ENCODE data around the gene PIEZO1. TPM values are rescaled to one million over a fixed set of nuclear protein-coding genes. Genes with fewer than 3 reads are reported as not detected.

The PIEZO1 gene
- total and polyA plus RNA-seq, 2 experiments from 2014 or later: 30.4 to 70.1 TPM

- Mint-ChIP-seq H3K27ac (no peak overlapping the region), H3K27me3 (ENCODE audit: insufficient read depth, low read depth, poor library complexity) (peaks cover 19% of the 10 kb centered on the region), H3K4me3 (peak overlapping the region; percentile 48; the same call in 2 of the 3 replicates), H3K9me3 (no peaks in the 10 kb centered on the region), H3K4me1 (peaks cover 39% of the 10 kb centered on the region), H3K36me3 (ENCODE audit: low read depth) (no peaks in the 10 kb centered on the region)
- H3K4me1 ChIP-seq (ENCODE audit: insufficient read depth): peaks cover 19% of the 10 kb centered on the region; the same call in 1 of the 2 replicates
- H3K4me3 ChIP-seq: 0 out of 2 replicates have a peak overlapping the region, but pooled peaks have one; percentile 65
- peaks cover 9% of the 10 kb centered on the region; the same call in 1 of the 2 replicates for H3F3A ChIP-seq (replicated peaks; ENCODE audit: low read depth)
- ATAC-seq (no peak), DNase-seq (ENCODE audit: low spot score) (no peak)
- peaks cover 62% of the 10 kb centered on the region for H3K79me2 ChIP-seq (replicated peaks; ENCODE audit: insufficient read depth)
- H3K36me3 ChIP-seq (ENCODE audit: insufficient read depth): no peaks in the 10 kb centered on the region
- H3K27ac ChIP-seq (ENCODE audit: low read depth): no peak overlapping the region
- 0 out of 2 replicates have a peak overlapping the region, but pooled peaks have one; percentile 82 for H3K4me2 ChIP-seq
- H3K27me3 ChIP-seq (ENCODE audit: insufficient read depth): peaks cover 4% of the 10 kb centered on the region; the same call in 1 of the 2 replicates
- H2AFZ ChIP-seq: no peak overlapping the region
- TF ChIP-seq, protein P1, sequence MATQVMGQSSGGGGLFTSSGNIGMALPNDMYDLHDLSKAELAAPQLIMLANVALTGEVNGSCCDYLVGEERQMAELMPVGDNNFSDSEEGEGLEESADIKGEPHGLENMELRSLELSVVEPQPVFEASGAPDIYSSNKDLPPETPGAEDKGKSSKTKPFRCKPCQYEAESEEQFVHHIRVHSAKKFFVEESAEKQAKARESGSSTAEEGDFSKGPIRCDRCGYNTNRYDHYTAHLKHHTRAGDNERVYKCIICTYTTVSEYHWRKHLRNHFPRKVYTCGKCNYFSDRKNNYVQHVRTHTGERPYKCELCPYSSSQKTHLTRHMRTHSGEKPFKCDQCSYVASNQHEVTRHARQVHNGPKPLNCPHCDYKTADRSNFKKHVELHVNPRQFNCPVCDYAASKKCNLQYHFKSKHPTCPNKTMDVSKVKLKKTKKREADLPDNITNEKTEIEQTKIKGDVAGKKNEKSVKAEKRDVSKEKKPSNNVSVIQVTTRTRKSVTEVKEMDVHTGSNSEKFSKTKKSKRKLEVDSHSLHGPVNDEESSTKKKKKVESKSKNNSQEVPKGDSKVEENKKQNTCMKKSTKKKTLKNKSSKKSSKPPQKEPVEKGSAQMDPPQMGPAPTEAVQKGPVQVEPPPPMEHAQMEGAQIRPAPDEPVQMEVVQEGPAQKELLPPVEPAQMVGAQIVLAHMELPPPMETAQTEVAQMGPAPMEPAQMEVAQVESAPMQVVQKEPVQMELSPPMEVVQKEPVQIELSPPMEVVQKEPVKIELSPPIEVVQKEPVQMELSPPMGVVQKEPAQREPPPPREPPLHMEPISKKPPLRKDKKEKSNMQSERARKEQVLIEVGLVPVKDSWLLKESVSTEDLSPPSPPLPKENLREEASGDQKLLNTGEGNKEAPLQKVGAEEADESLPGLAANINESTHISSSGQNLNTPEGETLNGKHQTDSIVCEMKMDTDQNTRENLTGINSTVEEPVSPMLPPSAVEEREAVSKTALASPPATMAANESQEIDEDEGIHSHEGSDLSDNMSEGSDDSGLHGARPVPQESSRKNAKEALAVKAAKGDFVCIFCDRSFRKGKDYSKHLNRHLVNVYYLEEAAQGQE (IDR thresholded peaks at IDR 0.05; ENCODE audit: unreplicated experiment): no peak
- TF ChIP-seq EZH2 (IDR thresholded peaks at IDR 0.05; ENCODE audit: low read depth, unreplicated experiment) (no peak), JUNB (IDR thresholded peaks at IDR 0.05; ENCODE audit: unreplicated experiment) (no peak), ZNF114 (CRISPR knock-in tag; IDR thresholded peaks at IDR 0.05) (no peak), ETS1 (IDR thresholded peaks at IDR 0.05) (no peak), POLR2AphosphoS5 (IDR thresholded peaks at IDR 0.05; ENCODE audit: low read depth) (no peak), ZNF331 (CRISPR knock-in tag; IDR thresholded peaks at IDR 0.05; ENCODE audit: low read depth) (no peak), STAT1 (IDR thresholded peaks at IDR 0.05; ENCODE audit: unreplicated experiment) (no peak), NANOG (IDR thresholded peaks at IDR 0.05; ENCODE audit: borderline replicate concordance) (no peak), EZH2phosphoT487 (IDR thresholded peaks at IDR 0.05; ENCODE audit: unreplicated experiment) (no peak), CREB1 (CRISPR knock-in tag; IDR thresholded peaks at IDR 0.05; ENCODE audit: low read depth) (no peak), CTCF (conservative IDR thresholded peaks at IDR 0.05; ENCODE audit: low read depth in 2 of 2) (no peak)
- TF ChIP-seq, protein P2, sequence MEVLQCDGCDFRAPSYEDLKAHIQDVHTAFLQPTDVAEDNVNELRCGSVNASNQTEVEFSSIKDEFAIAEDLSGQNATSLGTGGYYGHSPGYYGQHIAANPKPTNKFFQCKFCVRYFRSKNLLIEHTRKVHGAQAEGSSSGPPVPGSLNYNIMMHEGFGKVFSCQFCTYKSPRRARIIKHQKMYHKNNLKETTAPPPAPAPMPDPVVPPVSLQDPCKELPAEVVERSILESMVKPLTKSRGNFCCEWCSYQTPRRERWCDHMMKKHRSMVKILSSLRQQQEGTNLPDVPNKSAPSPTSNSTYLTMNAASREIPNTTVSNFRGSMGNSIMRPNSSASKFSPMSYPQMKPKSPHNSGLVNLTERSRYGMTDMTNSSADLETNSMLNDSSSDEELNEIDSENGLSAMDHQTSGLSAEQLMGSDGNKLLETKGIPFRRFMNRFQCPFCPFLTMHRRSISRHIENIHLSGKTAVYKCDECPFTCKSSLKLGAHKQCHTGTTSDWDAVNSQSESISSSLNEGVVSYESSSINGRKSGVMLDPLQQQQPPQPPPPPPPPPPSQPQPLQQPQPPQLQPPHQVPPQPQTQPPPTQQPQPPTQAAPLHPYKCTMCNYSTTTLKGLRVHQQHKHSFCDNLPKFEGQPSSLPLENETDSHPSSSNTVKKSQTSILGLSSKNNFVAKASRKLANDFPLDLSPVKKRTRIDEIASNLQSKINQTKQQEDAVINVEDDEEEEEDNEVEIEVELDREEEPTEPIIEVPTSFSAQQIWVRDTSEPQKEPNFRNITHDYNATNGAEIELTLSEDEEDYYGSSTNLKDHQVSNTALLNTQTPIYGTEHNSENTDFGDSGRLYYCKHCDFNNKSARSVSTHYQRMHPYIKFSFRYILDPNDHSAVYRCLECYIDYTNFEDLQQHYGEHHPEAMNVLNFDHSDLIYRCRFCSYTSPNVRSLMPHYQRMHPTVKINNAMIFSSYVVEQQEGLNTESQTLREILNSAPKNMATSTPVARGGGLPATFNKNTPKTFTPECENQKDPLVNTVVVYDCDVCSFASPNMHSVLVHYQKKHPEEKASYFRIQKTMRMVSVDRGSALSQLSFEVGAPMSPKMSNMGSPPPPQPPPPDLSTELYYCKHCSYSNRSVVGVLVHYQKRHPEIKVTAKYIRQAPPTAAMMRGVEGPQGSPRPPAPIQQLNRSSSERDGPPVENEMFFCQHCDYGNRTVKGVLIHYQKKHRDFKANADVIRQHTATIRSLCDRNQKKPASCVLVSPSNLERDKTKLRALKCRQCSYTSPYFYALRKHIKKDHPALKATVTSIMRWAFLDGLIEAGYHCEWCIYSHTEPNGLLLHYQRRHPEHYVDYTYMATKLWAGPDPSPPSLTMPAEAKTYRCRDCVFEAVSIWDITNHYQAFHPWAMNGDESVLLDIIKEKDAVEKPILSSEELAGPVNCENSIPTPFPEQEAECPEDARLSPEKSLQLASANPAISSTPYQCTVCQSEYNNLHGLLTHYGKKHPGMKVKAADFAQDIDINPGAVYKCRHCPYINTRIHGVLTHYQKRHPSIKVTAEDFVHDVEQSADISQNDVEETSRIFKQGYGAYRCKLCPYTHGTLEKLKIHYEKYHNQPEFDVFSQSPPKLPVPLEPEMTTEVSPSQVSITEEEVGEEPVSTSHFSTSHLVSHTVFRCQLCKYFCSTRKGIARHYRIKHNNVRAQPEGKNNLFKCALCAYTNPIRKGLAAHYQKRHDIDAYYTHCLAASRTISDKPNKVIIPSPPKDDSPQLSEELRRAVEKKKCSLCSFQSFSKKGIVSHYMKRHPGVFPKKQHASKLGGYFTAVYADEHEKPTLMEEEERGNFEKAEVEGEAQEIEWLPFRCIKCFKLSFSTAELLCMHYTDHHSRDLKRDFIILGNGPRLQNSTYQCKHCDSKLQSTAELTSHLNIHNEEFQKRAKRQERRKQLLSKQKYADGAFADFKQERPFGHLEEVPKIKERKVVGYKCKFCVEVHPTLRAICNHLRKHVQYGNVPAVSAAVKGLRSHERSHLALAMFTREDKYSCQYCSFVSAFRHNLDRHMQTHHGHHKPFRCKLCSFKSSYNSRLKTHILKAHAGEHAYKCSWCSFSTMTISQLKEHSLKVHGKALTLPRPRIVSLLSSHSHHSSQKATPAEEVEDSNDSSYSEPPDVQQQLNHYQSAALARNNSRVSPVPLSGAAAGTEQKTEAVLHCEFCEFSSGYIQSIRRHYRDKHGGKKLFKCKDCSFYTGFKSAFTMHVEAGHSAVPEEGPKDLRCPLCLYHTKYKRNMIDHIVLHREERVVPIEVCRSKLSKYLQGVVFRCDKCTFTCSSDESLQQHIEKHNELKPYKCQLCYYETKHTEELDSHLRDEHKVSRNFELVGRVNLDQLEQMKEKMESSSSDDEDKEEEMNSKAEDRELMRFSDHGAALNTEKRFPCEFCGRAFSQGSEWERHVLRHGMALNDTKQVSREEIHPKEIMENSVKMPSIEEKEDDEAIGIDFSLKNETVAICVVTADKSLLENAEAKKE (CRISPR knock-in tag; IDR thresholded peaks at IDR 0.05): no peak
- H4K20me1 ChIP-seq (replicated peaks; ENCODE audit: insufficient read depth): 0 out of 2 replicates have a peak, but pooled peaks cover 7% of the 10 kb centered on the region
- no peaks in the 10 kb centered on the region for H3K9me2 ChIP-seq (ENCODE audit: insufficient read depth)
Measured at GRCh38 chr16:88782454-88783390, 2.3 kb downstream of the PIEZO1 start.

Data from GM23338 (cell line).